Neural cell (in vitro differentiated cells): ENCODE results near the gene ANKRD63. TPM values are rescaled to one million over a fixed set of nuclear protein-coding genes. Genes with fewer than 3 reads are reported as not detected.

Experiments used
- H2AFZ ChIP-seq: fragments of 200-600, 300-800 bp; sonication (generic), shearing (Covaris generic); 2 replicates; pipeline ENCODE4 v1.6.0; 2014; ENCODE audit warnings: low read depth, mild to moderate bottlenecking, antibody characterized with exemption, low read length, moderate library complexity
- H3F3A ChIP-seq: fragments of 200-600 bp; shearing (Covaris generic); 2 replicates; pipeline ENCODE4 v1.6.1; 2016; ENCODE audit warnings: mild to moderate bottlenecking, moderate library complexity, mixed read lengths, antibody characterized with exemption, low read length; ENCODE audit not compliant: insufficient read depth, poor library complexity, severe bottlenecking
- H3K27ac ChIP-seq: fragments of 200-600, 300-800 bp; sonication (generic), shearing (Covaris generic); 2 replicates; pipeline ENCODE4 v1.5.1; 2014; ENCODE audit warnings: mild to moderate bottlenecking, low read length, moderate library complexity
- H3K27me3 ChIP-seq: fragments of 300-800, 200-600 bp; sonication (generic), shearing (Covaris generic); 2 replicates; pipeline ENCODE4 v1.6.0; 2014; ENCODE audit warnings: mild to moderate bottlenecking, low read depth, low read length, moderate library complexity; ENCODE audit not compliant: insufficient read depth
- H3K36me3 ChIP-seq: fragments of 300-800, 200-600 bp; sonication (generic), shearing (Covaris generic); 2 replicates; pipeline ENCODE4 v1.5.1; 2014; ENCODE audit warnings: mild to moderate bottlenecking, antibody characterized with exemption, low read length, moderate library complexity; ENCODE audit not compliant: insufficient read depth
- H3K4me2 ChIP-seq: fragments of 300-800, 200-600 bp; sonication (generic), shearing (Covaris generic); 2 replicates; pipeline ENCODE4 v1.6.0; 2014; ENCODE audit warnings: mild to moderate bottlenecking, low read length
- H3K4me3 ChIP-seq: fragments of 300-800, 200-600 bp; sonication (generic), shearing (Covaris generic); 2 replicates; pipeline ENCODE4 v1.5.1; 2014; ENCODE audit warnings: mild to moderate bottlenecking, low read length, moderate library complexity
- H3K79me2 ChIP-seq: fragments of 200-600 bp; shearing (Covaris generic); replicated peaks from 2 replicates; pipeline ENCODE4 v1.6.0; 2014; ENCODE audit warnings: mild to moderate bottlenecking, low read length, moderate library complexity; ENCODE audit not compliant: insufficient read depth
- H3K9ac ChIP-seq: fragments of 300-800, 200-600 bp; sonication (generic), shearing (Covaris generic); 2 replicates; pipeline ENCODE4 v1.6.1; 2016; ENCODE audit warnings: mild to moderate bottlenecking, low read length, mixed read lengths
- H3K9me2 ChIP-seq: fragments of 200-600 bp; shearing (Covaris generic); 2 replicates; pipeline ENCODE4 v1.6.1; 2016; ENCODE audit warnings: mild to moderate bottlenecking, low read length, mixed read lengths; ENCODE audit not compliant: insufficient read depth
- H3K9me3 ChIP-seq: fragments of 200-600, 300-800 bp; sonication (generic), shearing (Covaris generic); 2 replicates; pipeline ENCODE4 v1.6.1; 2016; ENCODE audit warnings: mild to moderate bottlenecking, mixed run types, low read length, moderate library complexity, mixed read lengths
- H4K20me1 ChIP-seq: fragments of 200-600 bp; shearing (Covaris generic); 2 replicates; pipeline ENCODE4 v1.6.1; 2016; ENCODE audit warnings: mild to moderate bottlenecking, mixed run types; ENCODE audit not compliant: insufficient read depth
- CTCF ChIP-seq: fragments of 450-650 bp; IDR thresholded peaks from 2 replicates; pipeline ENCODE4 v1.5.1; 2014; ENCODE audit warnings: antibody characterized with exemption, mild to moderate bottlenecking, moderate library complexity; ENCODE audit not compliant: poor library complexity, severe bottlenecking
- EP300 ChIP-seq: fragments of 450-650 bp; conservative IDR thresholded peaks from 2 replicates; pipeline ENCODE4 v1.6.1; 2014; ENCODE audit warnings: antibody characterized with exemption, mild to moderate bottlenecking, moderate library complexity; ENCODE audit not compliant: poor library complexity, severe bottlenecking
- EZH2 ChIP-seq: fragments of 200-600, 300-800 bp; shearing (Covaris generic), sonication (generic); IDR thresholded peaks from 2 replicates; pipeline ENCODE4 v1.6.1; 2014; ENCODE audit warnings: antibody characterized with exemption, low read length, borderline replicate concordance, mild to moderate bottlenecking; ENCODE audit not compliant: insufficient read depth, poor library complexity, severe bottlenecking
- MXI1 ChIP-seq: fragments of 450-650 bp; conservative IDR thresholded peaks from 2 replicates; pipeline ENCODE4 v1.6.1; 2014; ENCODE audit warnings: antibody characterized with exemption, mild to moderate bottlenecking; ENCODE audit not compliant: poor library complexity, severe bottlenecking
- POLR2AphosphoS5 ChIP-seq: IDR thresholded peaks from 2 replicates; pipeline ENCODE4 v1.6.1; 2012
- RAD21 ChIP-seq: fragments of 450-650 bp; conservative IDR thresholded peaks from 2 replicates; pipeline ENCODE4 v1.6.1; 2014; ENCODE audit warnings: antibody characterized with exemption, mild to moderate bottlenecking, moderate library complexity
- REST ChIP-seq: IDR thresholded peaks from 2 replicates; pipeline ENCODE4 v1.6.1; 2012; ENCODE audit warnings: borderline replicate concordance
- SMC3 ChIP-seq: fragments of 450-650 bp; conservative IDR thresholded peaks from 2 replicates; pipeline ENCODE4 v1.6.1; 2014; ENCODE audit warnings: antibody characterized with exemption, mild to moderate bottlenecking, moderate library complexity; ENCODE audit not compliant: poor library complexity
- TAF1 ChIP-seq: IDR thresholded peaks from 2 replicates; pipeline ENCODE4 v1.6.1; 2012; ENCODE audit warnings: low read depth
- polyA plus RNA-seq: library from polyadenylated mRNA; depleted of rRNA; stranded (reverse); fragments of >200 nt; gene quantifications from 2 replicates; pipeline ENCODE4 v1.2.3, GENCODE V29; 2014

ANKRD63 gene
- polyA plus RNA-seq, 1 donor from 2014 or later = 2.1 TPM

GRCh38 chr15:40300367-40300766, 17.5 kb upstream of the ANKRD63 start:
- Histone ChIP-seq H4K20me1 (no peaks in the 10 kb centered on the region), H3K4me3 (no peak overlapping the region), H3K9me2 (no peaks in the 10 kb centered on the region), H3K27me3 (no peaks in the 10 kb centered on the region), H3K9ac (no peak overlapping the region), H2AFZ (no peak overlapping the region), H3K9me3 (no peaks in the 10 kb centered on the region), H3K79me2 (no peaks in the 10 kb centered on the region), H3K4me2 (no peak overlapping the region), H3K27ac (no peak overlapping the region), H3K36me3 (no peaks in the 10 kb centered on the region), H3F3A (no peaks in the 10 kb centered on the region)
- TF ChIP-seq SMC3 (no peak), TAF1 (no peak), REST (no peak), POLR2AphosphoS5 (no peak), CTCF (no peak), RAD21 (no peak), MXI1 (no peak), EP300 (no peak), EZH2 (no peak)

DNA sequence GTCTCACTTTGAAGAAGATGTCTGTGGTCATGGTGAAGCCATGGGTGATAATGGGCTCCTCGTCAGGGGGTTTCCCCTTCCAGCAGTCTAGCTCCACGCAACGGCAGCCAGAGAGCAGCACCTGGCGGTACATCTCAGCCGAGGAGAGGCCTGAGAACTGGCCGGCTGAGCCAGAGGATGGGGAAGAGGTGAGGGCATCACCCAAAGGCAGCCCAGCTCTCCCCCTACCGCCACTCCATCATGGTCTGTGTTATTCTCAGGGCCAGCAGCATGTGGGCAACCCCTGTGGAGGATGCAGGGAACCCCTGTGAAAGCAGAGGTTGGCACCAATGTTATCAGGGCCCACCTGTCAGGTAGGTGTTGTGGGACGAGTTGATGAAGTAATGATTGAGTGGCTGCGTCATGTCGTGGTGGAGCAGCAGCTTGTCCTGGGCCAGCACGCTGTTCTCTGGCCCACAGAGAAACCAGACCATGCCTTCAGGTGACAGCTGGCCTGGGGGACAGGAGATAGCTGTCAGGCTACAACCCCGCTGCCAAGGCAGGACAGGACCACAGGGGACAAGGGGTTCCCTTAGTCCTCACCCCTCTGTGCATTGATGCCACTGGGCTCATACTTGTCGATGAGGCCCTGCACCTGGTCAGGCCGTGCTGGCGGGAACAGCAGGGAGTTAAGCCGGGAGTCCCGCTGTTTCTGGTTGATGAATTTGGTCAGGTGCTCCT, 15.5 kb upstream of the ANKRD63 start:
- H4K20me1 ChIP-seq = no peaks in the 10 kb centered on the region
- H3K36me3 ChIP-seq = no peaks in the 10 kb centered on the region
- no peaks in the 10 kb centered on the region for H3K9me2 ChIP-seq
- no peak overlapping the region for H3K4me3 ChIP-seq
- H2AFZ ChIP-seq = no peak overlapping the region
- H3F3A ChIP-seq = no peaks in the 10 kb centered on the region
- no peaks in the 10 kb centered on the region for H3K27me3 ChIP-seq
- no peak overlapping the region for H3K4me2 ChIP-seq
- no peak overlapping the region for H3K9ac ChIP-seq
- no peaks in the 10 kb centered on the region for H3K9me3 ChIP-seq
- H3K27ac ChIP-seq = no peak overlapping the region
- no peaks in the 10 kb centered on the region for H3K79me2 ChIP-seq
- TF ChIP-seq CTCF (no peak), TAF1 (no peak), RAD21 (no peak), MXI1 (no peak), EP300 (no peak), EZH2 (no peak)
